ENCODE data around the gene COL15A1.

COL15A1 gene

DNA sequence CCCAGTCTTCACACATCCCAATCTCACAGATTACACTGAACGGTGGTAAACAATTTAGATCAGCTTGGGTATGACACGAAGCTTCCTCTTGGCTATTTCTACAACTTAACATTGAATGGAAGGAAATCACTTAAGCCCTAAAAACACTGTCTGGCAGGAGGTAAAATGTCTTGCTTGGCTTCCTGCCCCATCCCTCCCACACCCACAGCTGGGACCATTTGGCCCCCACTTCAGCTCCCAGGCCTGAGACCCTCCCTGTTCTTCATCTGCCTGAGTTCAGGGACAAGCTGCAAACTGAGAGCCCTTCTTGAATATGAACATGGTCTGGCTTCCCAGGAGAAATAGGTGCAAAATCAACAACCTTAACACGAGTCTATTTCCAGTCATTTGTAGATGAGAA is 3.4 kb upstream of the COL15A1 start:
- no peak overlapping the region for H3K4me3 ChIP-seq (ENCODE audit: low read depth, low read length)
- DNase-seq (ENCODE audit: low read depth) = no peak
- TF ChIP-seq POLR2A (IDR thresholded peaks at IDR 0.05; ENCODE audit: extremely low read depth, insufficient read length) = no peak
- TF ChIP-seq MAX (IDR thresholded peaks at IDR 0.05; ENCODE audit: low read depth, low read length) = no peak
- TF ChIP-seq, protein P1, sequence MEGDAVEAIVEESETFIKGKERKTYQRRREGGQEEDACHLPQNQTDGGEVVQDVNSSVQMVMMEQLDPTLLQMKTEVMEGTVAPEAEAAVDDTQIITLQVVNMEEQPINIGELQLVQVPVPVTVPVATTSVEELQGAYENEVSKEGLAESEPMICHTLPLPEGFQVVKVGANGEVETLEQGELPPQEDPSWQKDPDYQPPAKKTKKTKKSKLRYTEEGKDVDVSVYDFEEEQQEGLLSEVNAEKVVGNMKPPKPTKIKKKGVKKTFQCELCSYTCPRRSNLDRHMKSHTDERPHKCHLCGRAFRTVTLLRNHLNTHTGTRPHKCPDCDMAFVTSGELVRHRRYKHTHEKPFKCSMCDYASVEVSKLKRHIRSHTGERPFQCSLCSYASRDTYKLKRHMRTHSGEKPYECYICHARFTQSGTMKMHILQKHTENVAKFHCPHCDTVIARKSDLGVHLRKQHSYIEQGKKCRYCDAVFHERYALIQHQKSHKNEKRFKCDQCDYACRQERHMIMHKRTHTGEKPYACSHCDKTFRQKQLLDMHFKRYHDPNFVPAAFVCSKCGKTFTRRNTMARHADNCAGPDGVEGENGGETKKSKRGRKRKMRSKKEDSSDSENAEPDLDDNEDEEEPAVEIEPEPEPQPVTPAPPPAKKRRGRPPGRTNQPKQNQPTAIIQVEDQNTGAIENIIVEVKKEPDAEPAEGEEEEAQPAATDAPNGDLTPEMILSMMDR (IDR thresholded peaks at IDR 0.05; ENCODE audit: low read depth, low read length) = no peak
- TF ChIP-seq MYC (IDR thresholded peaks at IDR 0.05; ENCODE audit: low read depth, low read length) = no peak

DNA sequence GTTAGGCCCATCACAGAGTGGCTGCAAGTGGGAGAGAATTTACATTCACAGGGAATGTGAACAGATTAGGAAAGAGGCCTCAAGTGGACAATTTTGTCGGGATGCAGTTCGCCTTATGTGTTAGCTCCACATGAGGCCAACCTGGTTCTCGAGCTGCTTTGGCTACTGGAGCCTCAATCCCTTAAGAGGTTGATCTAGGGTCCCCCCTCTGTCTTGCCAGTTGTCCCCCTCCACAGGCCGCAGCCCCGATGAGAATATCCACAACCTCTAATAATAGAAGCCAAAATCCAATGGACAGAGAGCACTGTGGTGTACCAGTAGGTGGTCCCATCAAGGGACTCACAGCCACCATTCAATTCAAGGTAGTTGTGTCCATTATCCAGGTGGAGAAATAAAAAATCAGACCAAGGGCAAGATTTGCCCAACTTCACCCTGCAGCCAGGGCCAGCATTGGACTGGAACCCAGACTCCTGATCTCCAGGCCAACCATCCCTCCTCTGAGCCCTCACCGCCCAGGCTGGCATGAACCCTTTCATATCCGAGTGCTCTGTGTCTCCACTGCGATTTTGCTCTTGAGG is 1.7 kb upstream of the COL15A1 start:
- TF ChIP-seq, protein P1 (IDR thresholded peaks at IDR 0.05; ENCODE audit: low read depth, low read length) = no peak
- TF ChIP-seq MYC (IDR thresholded peaks at IDR 0.05; ENCODE audit: low read depth, low read length) = no peak
- TF ChIP-seq MAX (IDR thresholded peaks at IDR 0.05; ENCODE audit: low read depth, low read length) = no peak
- TF ChIP-seq POLR2A (IDR thresholded peaks at IDR 0.05; ENCODE audit: extremely low read depth, insufficient read length) = no peak
- DNase-seq (ENCODE audit: low read depth) = no peak
- H3K4me3 ChIP-seq (ENCODE audit: low read depth, low read length) = no peak overlapping the region

DNA sequence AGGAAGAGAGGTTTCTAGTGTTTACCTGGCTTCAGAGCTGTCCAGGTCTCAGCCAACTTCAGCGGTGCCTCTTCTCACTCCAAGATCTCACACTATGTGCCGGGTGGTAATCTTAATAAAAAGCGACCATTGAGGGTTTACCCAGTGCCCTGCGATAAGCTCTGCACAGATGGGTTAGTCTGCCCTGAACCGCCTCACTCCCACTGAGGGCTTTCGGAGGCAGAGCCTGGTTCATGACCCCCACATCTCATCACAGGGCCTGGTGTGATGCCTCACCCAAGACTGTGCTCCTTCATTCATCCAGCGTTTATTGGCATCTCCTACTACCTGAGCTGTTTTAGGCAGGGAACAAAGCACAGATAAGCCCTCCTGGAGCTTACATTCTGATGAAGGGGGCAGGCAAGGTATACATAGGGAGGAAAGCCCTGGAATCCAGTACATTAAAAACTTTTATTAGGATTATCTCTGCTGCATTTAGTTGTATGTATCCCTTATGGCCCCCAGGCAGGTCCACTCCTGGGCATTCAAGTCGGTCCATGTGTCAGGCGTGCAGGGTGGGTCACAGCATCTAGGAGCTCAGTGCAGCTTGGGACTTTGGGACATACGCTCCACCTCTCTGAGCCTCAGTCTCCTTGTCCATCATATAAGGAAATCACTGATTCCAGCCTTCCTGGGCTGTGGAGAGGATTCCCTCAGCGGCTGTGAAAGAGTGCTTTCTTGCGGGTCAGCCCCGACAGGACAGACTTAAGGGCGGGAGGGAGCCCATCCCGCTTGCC is 613 bp upstream of the COL15A1 start:
- no peak overlapping the region for H3K4me3 ChIP-seq (ENCODE audit: low read depth, low read length)
- DNase-seq (ENCODE audit: low read depth) = no peak
- no peak for TF ChIP-seq MAX (IDR thresholded peaks at IDR 0.05; ENCODE audit: low read depth, low read length)
- no peak for TF ChIP-seq POLR2A (IDR thresholded peaks at IDR 0.05; ENCODE audit: extremely low read depth, insufficient read length)
- TF ChIP-seq MYC (IDR thresholded peaks at IDR 0.05; ENCODE audit: low read depth, low read length) = no peak
- TF ChIP-seq, protein P1 (IDR thresholded peaks at IDR 0.05; ENCODE audit: low read depth, low read length) = no peak

- H3K4me3 ChIP-seq (ENCODE audit: low read depth, low read length) = no peak overlapping the region
- peak; percentile 7 for DNase-seq (ENCODE audit: low read depth)
- TF ChIP-seq POLR2A (IDR thresholded peaks at IDR 0.05; ENCODE audit: extremely low read depth, insufficient read length) (no peak), MYC (IDR thresholded peaks at IDR 0.05; ENCODE audit: low read depth, low read length) (no peak), MAX (IDR thresholded peaks at IDR 0.05; ENCODE audit: low read depth, low read length) (no peak)
- TF ChIP-seq, protein P1 (IDR thresholded peaks at IDR 0.05; ENCODE audit: low read depth, low read length) = no peak
Measured at GRCh38 chr9:98944057-98944733, 488 bp downstream of the COL15A1 start.

GRCh38 chr9:98944734-98945074 is 997 bp downstream of the COL15A1 start:
- no peak overlapping the region for H3K4me3 ChIP-seq (ENCODE audit: low read depth, low read length)
- TF ChIP-seq, protein P1 (IDR thresholded peaks at IDR 0.05; ENCODE audit: low read depth, low read length) = no peak
- TF ChIP-seq MAX (IDR thresholded peaks at IDR 0.05; ENCODE audit: low read depth, low read length) (no peak), POLR2A (IDR thresholded peaks at IDR 0.05; ENCODE audit: extremely low read depth, insufficient read length) (no peak), MYC (IDR thresholded peaks at IDR 0.05; ENCODE audit: low read depth, low read length) (no peak)
- DNase-seq (ENCODE audit: low read depth) = no peak
